ENCODE results near the gene RCL1.

The RCL1 gene

GRCh38 chr9:4814913-4815312 is 22.2 kb downstream of the RCL1 start:
- no peak for DNase-seq

- no peak for DNase-seq
These were observed 22.7 kb downstream of the RCL1 start for GRCh38 chr9:4815381-4815956.

DNA sequence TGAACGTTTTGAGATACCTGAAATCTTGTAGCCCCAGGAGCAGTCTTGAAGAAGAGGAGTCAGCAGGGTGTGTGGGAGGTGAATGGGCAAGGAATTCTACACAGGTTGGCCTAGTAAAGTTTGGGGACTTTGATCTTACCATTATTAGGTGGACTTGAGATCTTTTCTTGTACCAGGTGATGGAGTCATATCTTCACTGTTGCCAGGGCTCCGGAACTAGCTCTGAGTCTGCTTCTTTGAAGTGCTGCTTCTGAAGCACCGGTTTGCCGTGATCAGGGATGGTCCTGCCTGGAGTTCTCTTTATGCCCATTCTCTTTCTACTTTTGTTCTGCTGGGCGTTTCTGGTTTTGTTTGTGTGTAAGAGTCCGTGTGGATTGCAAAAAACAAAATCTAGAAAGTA is 27.4 kb downstream of the RCL1 start:
- no peak for DNase-seq

- DNase-seq, result no peak
These were observed 28.4 kb downstream of the RCL1 start for GRCh38 chr9:4821133-4821532.

DNA sequence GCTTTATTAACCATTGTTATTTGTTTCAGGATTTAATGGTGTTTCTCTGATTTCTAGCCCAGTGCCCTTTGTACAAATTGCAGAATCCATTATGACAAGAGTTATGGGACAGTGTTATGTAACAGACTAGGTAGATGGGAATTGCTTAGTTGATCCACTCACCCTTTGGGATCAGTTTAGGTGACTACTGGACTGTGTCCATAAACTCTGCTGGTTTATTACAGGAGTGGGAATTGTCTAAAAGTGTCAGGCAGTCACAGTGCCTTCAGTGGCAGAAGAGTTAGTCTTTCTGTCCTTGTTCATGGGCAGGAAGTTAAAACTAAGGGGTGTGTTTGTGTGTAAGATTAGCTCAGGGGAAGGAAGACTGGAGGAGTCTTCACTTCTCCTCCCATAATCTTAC is 29.3 kb downstream of the RCL1 start:
- DNase-seq, result no peak

DNA sequence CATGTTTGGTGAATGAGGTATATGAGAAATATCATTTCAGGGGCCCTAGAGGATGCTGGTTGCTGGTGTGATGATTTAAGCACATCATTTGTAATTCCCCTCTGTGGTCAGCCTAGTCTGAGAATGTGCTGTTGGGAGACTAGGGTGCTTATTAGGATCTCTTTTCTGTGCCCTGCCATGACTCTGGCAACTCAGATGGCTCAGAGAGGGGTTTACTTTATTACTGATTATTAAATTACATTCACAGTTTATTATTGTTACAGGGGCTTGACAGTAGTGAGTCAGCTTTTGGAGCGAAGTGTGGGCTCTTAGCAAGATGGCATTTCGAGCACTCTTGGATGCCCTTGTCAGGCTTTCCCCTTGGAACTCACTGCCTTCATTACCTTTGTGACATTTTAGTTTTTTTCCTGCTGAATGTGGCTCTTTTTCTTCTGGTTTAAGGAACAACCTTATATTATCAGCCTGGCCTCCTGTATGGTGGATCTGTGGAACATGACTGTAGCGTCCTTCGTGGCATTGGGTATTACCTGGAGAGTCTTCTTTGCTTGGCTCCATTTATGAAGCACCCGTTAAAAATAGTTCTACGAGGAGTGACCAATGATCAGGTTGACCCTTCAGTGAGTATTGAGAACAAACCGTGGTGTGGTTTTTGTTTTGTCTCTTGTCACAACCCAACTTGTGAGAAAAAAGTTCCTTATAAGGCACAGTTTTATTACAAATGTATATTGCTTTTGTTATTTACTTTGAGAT is 33.8 kb downstream of the RCL1 start:
- DNase-seq, result no peak

- DNase-seq, result no peak
These were observed 34.5 kb downstream of the RCL1 start for GRCh38 chr9:4827224-4827623.

- DNase-seq, result no peak
These were observed 36.0 kb downstream of the RCL1 start for GRCh38 chr9:4828761-4829160.

DNA sequence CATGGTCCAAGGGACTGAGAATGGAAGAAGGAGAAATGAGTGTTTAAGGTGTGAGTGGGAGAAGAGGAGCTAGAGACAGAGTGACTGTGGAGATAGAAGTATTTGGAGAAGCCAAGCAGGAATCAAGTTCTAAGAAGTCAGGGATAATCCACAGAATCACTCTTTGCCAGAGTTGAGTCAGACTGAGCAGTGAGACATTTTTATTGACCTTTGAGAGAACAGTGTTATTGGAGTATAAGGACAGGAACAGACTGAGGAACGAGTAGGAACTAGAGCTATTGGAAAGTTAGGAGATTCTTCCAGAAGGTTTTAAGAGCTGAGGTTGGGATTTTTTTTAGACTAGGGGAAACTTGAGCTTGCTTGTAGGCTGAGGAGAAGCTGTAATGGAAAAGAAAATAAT is 37.2 kb downstream of the RCL1 start:
- no peak for DNase-seq

DNA sequence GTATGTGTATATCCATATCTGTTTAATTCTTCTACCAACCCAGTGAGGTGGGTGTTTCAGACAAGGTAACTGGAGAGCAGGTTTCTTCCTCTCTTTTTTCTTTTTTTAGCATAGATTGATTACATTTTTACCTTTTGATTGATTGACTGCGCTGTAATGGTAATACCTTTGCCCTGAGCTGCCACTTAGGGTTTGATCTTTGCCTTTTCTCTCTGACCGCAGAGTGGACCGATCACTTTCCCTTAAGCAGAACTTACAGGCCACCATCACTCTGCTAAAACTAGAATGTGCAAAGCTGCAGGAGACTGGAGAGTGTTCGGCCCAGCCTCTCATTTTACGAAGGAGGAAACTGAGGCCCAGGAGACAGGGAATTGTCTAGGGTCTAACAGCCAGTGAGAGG is 38.0 kb downstream of the RCL1 start:
- DNase-seq, result no peak

GRCh38 chr9:4831119-4831518 is 38.4 kb downstream of the RCL1 start:
- DNase-seq, result no peak

DNA sequence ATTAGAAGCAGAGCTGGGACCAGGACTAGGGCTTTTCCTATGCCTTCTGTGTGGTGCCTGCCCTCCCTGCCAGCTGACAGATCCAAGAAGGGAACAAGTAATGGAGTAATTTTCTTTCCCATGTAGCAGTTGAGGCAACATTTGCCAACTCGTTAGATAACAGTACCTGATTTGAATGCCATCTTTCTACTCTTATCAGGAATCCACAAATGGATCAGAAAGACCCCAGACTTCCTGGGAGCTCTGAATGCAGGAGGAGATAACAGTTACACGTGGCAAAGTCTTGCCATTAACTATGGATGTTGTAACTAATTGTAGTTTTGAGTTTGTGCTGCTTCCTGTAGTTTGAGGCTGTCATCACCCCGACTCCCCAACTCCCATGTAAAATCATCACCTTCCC is 39.2 kb downstream of the RCL1 start:
- DNase-seq, result no peak

DNA sequence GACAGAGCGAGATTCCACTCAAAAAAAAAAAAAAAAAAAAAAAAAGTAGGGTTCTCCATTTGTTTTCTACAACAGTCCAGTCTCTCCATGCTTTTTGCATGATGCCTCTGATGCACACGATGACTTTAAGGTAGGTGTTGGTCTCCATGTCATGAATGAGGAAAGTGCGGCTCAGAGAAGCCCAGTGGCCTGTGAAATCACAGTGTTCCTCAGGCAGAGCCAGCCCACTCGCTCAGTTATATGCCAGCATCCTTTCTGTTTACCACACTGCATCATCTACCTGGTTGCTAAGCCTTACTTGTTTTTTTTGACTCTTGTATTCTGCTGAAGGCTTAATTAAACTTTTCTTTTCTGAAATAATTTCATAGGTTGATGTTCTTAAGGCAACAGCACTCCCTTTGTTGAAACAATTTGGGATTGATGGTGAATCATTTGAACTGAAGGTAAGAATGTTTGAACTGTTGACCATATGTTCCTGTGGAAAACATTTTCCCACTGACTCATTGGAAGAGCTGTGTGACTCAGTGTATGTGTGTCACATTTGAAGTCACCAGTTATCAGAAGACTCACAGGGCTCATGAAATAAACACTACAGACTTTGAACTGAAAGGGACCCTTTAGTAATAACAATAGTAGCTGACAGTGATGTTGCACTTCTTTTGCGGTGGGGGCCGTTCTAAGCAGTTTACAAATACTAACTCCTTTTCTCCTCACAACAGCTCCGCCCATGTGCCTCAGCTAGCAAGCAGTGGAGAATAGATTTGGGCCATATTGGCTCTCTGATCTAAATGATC is 40.2 kb downstream of the RCL1 start:
- no peak for DNase-seq

- no peak for DNase-seq
These were observed 41.2 kb downstream of the RCL1 start for GRCh38 chr9:4833781-4834560.

- DNase-seq, result no peak
These were observed 43.9 kb downstream of the RCL1 start for GRCh38 chr9:4836676-4837075.

GRCh38 chr9:4837261-4838188 is 44.8 kb downstream of the RCL1 start:
- no peak for DNase-seq

GRCh38 chr9:4838189-4838546 is 45.4 kb downstream of the RCL1 start:
- no peak for DNase-seq

DNA sequence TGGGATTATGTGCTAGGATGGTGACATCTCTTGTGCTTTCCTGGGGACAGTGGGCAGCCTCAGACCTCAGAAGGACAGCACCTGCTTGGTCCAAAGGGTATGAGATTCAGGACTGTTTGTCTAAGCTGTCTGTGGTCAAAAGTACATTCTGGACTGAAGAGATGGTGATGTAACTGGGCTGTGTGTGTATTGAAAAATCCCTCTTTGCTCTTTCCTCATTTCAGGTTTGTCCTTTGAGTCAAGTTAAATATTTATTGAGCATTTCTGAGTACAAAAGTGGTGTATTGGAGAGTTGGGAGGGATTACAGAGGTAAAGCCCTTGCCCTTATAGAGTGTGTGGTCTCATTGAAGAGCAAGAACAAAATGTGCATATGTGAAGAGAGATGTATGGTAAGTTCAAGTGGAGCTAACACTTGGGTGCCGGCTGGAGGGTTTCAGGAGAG is 46.7 kb downstream of the RCL1 start:
- no peak for DNase-seq

DNA sequence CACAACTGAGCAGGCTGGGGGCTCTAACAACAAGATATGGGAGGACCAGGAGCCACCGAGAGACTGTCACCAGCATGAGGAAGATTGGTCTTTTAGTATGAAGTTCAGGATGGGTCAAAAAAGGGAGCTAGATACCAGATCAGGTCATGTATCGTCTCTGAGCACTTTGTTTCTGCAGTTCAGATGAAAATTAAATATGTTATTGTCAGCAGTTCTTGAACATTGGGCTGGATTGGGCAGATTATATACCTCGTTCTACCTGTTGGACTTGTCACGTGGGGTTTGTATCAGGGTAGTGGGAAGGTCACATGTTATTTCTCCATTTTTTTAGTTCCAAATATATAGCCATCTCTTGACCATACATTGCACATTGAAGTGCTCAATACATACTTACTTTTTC is 47.3 kb downstream of the RCL1 start:
- DNase-seq, result no peak

GRCh38 chr9:4842213-4842612 is 49.5 kb downstream of the RCL1 start:
- DNase-seq, result no peak

DNA sequence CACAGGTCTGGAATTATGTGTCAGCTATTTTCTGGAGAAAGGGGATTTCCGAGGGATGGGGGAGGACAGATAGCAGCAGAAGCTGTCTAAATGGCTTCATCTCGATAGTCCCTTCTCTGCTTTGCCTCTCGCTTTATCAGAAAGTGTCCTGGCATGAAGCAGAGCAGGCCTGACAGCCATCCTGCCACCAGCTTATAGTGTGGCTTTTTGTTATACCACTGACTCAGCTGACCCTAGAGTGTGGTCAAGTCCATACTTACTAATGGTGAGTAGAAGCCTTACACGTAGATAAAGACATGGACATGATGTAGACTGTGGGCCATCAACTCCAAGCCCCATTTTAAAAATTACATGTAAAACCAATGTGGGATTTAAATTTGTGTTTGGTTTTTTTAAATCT is 50.0 kb downstream of the RCL1 start:
- DNase-seq, result no peak

Measured in retina (tissue), 1 donor.